Ishikawa (cell line): ENCODE measurements around the gene VMO1.

Experiments used
- CEBPB ChIP-seq: IDR thresholded peaks from 2 replicates; pipeline ENCODE4 v1.6.1; 2012
- CREB1 ChIP-seq: IDR thresholded peaks from 2 replicates; pipeline ENCODE4 v1.6.1; 2012; ENCODE audit warnings: low read depth
- EGR1 ChIP-seq: IDR thresholded peaks from 2 replicates; pipeline ENCODE4 v1.6.1; 2012
- EP300 ChIP-seq: IDR thresholded peaks from 2 replicates; pipeline ENCODE4 v1.6.1; 2012; ENCODE audit warnings: borderline replicate concordance
- FOXM1 ChIP-seq: IDR thresholded peaks from 2 replicates; pipeline ENCODE4 v1.6.1; 2012; ENCODE audit warnings: low read depth, borderline replicate concordance
- NFIC ChIP-seq: IDR thresholded peaks from 2 replicates; pipeline ENCODE4 v1.6.1; 2012
- RAD21 ChIP-seq: IDR thresholded peaks from 2 replicates; pipeline ENCODE4 v1.6.1; 2012; ENCODE audit warnings: low read depth
- TAF1 ChIP-seq: IDR thresholded peaks from 2 replicates; pipeline ENCODE4 v1.6.1; 2012; ENCODE audit warnings: low read depth, mild to moderate bottlenecking
- TCF12 ChIP-seq: IDR thresholded peaks from 2 replicates; pipeline ENCODE4 v1.6.1; 2012; ENCODE audit warnings: low read depth
- TEAD4 ChIP-seq: IDR thresholded peaks from 2 replicates; pipeline ENCODE4 v1.6.1; 2012
- YY1 ChIP-seq: IDR thresholded peaks from 2 replicates; pipeline ENCODE4 v1.6.1; 2012; ENCODE audit warnings: low read depth
- ZBTB7A ChIP-seq: IDR thresholded peaks from 2 replicates; pipeline ENCODE4 v1.6.1; 2012; ENCODE audit warnings: low read depth
- TF ChIP-seq, protein P1 (sequence below): IDR thresholded peaks from 2 replicates; pipeline ENCODE4 v1.6.1; 2012; ENCODE audit warnings: low read depth, mild to moderate bottlenecking
- TF ChIP-seq, protein P2 (sequence below): IDR thresholded peaks from 2 replicates; pipeline ENCODE4 v1.6.1; 2012
- TF ChIP-seq, protein P3 (sequence below): IDR thresholded peaks from 2 replicates; pipeline ENCODE4 v1.6.1; 2012

The VMO1 gene

DNA sequence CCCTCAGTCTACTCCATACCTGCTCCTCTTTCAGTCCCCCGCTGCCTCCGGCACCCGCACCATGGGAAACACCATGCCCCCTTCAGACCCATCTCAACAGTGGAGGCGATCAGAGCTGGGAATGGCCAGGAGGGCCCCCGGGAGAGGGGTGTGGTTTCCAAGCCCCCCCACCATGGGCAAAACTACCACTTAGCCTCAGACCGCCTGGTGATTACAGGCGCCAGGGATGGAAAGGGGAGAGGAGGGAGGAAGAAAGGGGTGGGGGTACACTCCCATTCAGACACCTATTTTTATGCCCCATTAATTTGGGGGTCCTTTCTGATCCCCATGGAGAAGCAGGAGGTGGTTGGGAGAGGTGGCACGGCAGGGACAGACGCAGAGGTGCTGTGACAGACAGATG is 16.1 kb upstream of the VMO1 start, which contains the start of gene C17orf114:
TSS of gene C17orf114 (minus strand) at position 101 of the 400 bp plus-strand sequence.
- TF ChIP-seq CREB1 (no peak), FOXM1 (no peak), TEAD4 (no peak), TCF12 (no peak), EP300 (no peak), ZBTB7A (no peak), TAF1 (no peak), CEBPB (no peak), YY1 (no peak), RAD21 (no peak), NFIC (no peak), EGR1 (no peak)
- TF ChIP-seq, protein P1, sequence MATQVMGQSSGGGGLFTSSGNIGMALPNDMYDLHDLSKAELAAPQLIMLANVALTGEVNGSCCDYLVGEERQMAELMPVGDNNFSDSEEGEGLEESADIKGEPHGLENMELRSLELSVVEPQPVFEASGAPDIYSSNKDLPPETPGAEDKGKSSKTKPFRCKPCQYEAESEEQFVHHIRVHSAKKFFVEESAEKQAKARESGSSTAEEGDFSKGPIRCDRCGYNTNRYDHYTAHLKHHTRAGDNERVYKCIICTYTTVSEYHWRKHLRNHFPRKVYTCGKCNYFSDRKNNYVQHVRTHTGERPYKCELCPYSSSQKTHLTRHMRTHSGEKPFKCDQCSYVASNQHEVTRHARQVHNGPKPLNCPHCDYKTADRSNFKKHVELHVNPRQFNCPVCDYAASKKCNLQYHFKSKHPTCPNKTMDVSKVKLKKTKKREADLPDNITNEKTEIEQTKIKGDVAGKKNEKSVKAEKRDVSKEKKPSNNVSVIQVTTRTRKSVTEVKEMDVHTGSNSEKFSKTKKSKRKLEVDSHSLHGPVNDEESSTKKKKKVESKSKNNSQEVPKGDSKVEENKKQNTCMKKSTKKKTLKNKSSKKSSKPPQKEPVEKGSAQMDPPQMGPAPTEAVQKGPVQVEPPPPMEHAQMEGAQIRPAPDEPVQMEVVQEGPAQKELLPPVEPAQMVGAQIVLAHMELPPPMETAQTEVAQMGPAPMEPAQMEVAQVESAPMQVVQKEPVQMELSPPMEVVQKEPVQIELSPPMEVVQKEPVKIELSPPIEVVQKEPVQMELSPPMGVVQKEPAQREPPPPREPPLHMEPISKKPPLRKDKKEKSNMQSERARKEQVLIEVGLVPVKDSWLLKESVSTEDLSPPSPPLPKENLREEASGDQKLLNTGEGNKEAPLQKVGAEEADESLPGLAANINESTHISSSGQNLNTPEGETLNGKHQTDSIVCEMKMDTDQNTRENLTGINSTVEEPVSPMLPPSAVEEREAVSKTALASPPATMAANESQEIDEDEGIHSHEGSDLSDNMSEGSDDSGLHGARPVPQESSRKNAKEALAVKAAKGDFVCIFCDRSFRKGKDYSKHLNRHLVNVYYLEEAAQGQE: no peak
- TF ChIP-seq, protein P2, sequence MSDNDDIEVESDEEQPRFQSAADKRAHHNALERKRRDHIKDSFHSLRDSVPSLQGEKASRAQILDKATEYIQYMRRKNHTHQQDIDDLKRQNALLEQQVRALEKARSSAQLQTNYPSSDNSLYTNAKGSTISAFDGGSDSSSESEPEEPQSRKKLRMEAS: no peak
- TF ChIP-seq, protein P3, sequence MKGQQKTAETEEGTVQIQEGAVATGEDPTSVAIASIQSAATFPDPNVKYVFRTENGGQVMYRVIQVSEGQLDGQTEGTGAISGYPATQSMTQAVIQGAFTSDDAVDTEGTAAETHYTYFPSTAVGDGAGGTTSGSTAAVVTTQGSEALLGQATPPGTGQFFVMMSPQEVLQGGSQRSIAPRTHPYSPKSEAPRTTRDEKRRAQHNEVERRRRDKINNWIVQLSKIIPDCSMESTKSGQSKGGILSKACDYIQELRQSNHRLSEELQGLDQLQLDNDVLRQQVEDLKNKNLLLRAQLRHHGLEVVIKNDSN: no peak

DNA sequence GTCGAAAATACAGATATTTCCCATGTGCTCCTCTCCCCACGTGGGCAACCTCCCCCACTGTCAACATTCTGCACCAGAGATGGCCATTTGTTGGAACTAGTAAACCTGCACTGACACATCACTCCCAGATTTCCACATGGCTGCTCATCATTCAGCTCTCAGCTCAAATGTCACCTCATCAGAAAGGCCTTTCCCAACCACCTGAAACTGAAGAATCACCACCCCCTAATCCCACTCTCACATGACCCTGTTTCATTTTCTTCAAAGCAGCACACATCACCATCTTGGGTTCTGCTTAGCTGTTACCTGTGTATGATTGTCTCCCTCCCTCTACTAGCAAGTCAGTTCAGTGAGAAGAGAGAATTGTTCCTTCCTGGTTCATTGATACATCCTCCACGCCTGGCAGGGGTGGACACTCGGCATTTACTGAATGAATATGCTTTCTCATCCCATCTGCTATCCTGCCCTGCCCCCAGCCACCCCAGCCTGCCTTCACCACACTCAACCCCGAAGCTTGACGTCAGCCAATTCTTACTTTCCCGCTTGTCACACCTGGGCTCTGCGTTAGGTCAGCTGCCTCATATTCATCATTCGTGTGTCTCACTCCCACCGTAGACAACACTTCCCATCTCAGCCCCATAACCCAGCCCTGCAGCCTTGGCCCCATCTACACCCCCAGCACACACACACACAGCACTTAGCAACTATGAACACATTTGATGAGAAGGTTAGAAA is 14.5 kb upstream of the VMO1 start:
- TF ChIP-seq NFIC (no peak), FOXM1 (no peak), RAD21 (no peak), EP300 (no peak), TEAD4 (no peak), ZBTB7A (no peak)
- TF ChIP-seq, protein P1: no peak

DNA sequence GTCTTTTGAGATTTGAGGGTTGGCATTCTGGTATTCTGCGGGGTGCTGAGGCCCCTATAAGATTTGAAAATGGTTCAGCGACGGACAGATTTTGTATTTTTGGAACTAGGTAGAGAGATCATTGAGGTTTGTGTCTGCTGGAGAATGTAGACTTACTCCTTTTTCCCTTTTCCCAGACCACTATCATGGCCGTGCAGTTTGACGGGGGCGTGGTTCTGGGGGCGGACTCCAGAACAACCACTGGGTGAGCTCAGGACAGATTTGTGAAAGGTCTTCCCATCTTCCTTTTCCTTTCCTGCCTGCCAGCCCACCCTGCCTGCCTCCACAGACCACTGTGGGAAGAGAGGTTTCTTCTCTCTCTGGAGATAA is 10.4 kb upstream of the VMO1 start:
- no peak for TF ChIP-seq CEBPB
- 0 out of 2 replicates have a peak, but pooled peaks have one; percentile 28 for TF ChIP-seq YY1
- no peak for TF ChIP-seq TAF1

DNA sequence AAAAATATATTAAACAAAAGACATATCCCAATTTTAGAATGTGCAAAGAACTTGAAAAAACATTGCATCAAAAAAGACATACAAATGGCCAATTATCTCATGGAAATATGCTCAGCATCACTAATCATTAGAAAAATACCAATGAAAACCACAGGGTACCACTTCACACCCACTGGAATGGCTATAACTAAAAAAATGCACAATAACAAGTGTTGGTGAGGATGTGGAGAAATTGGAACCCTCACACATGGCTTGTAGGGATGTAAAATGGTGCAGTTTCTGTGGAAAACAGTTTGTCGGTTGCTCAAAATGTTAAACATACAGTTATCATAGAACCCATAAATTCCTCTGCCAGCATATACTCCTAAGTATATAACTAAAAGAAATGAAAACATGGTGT is 9.0 kb upstream of the VMO1 start:
- TF ChIP-seq CEBPB: no peak
- TF ChIP-seq EP300: no peak
- no peak for TF ChIP-seq FOXM1
- TF ChIP-seq, protein P3: no peak
- TF ChIP-seq TAF1: no peak
- TF ChIP-seq RAD21: no peak
- no peak for TF ChIP-seq YY1
- no peak for TF ChIP-seq NFIC
- no peak for TF ChIP-seq CREB1
- no peak for TF ChIP-seq TEAD4
- TF ChIP-seq ZBTB7A: no peak
- TF ChIP-seq, protein P1: no peak

DNA sequence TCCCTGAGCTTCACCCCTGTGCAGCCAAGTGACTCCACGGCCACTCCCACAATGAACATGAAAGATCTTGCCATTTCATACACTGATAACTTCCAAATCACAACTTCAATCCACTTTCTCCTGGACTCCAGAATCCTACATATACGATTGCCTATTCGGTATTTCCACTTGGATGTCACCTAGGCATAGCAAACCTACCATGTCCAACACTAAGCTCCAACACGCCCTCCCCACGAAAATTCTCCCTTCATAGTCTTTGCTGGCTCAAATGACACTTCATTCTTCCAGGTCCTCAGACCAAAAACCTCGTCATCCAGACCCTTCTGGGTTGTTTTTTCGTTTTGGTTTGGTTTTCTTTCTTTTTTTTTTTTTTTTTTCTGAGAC is 4.5 kb upstream of the VMO1 start:
- TF ChIP-seq, protein P1: no peak
- no peak for TF ChIP-seq CEBPB
